GM12878 (cell line): Measurements from ENCODE around the gene NUP62. TPM values are rescaled to one million over a fixed set of nuclear protein-coding genes. Genes with fewer than 3 reads are reported as not detected.

ENCODE experiments used
- ATAC-seq: fragments of 200-7000 bp; cut with Tn5 transposase; 3 replicates; pipeline ENCODE4 v1.9.1; 2020; ENCODE audit warnings: mild to moderate bottlenecking, moderate library complexity
- BruUV-seq: library from RNA; stranded (reverse); fragments of 400-500 nt; replicated peaks from 2 replicates; lab custom pipeline; 2021; lab: Mats Ljungman, UMichigan
- CTCF ChIA-PET: fragments of 300-600 bp; sonication (Branson Sonifier 250); formaldehyde crosslinking; extraction: SDS; loops from one replicate; lab custom pipeline; 2021; ENCODE audit warnings: inconsistent platforms; lab: Yijun Ruan, JAX
- POLR2A ChIA-PET: fragments of 350-600 bp; formaldehyde crosslinking; extraction: SDS; loops from one replicate; lab custom pipeline; 2021; ENCODE audit warnings: inconsistent platforms; lab: Charles Lee
- RAD21 ChIA-PET: fragments of 300-600 bp; sonication (Branson Sonifier 250); formaldehyde crosslinking; loops from one replicate; lab custom pipeline; 2023; ENCODE audit warnings: antibody characterized with exemption; ENCODE audit not compliant: unreplicated experiment; lab: Charles Lee
- SMC1A ChIA-PET: fragments of 300-600 bp; sonication (Branson Sonifier 250); formaldehyde crosslinking; loops from one replicate; lab custom pipeline; 2023; ENCODE audit not compliant: unreplicated experiment, uncharacterized antibody; lab: Charles Lee
- DNase-seq: peaks from one replicate; pipeline ENCODE4 v3.0.0-alpha.2; 2011; ENCODE audit warnings: low read depth, low spot score
- FAIRE-seq: peaks from 3 replicates; lab custom pipeline; 2011; peaks lifted over from hg19 to GRCh38; lab: Jason Lieb, UNC
- H2AFZ ChIP-seq: 2 replicates; pipeline ENCODE4 v1.6.0; 2011; ENCODE audit warnings: low read depth, low read length, control low read depth; ENCODE audit not compliant: control insufficient read depth
- H3K27ac ChIP-seq: 2 replicates; pipeline ENCODE4 v1.5.1; 2011; ENCODE audit warnings: control low read depth; ENCODE audit not compliant: control insufficient read depth, insufficient read depth
- H3K27me3 ChIP-seq, 2 experiments: replicated peaks in 1 of 2; 2 replicates each; pipeline versions ENCODE4 v1.6.0 to v1.6.1; 2011; ENCODE audit warnings: low read length in 1 of 2; ENCODE audit not compliant: control insufficient read depth in 2 of 2, insufficient read depth in 2 of 2
- H3K36me3 ChIP-seq, 2 experiments: 2 replicates each; pipeline ENCODE4 v1.5.1; 2011; ENCODE audit warnings: low read length in 1 of 2; ENCODE audit not compliant: control insufficient read depth in 2 of 2, insufficient read depth in 2 of 2
- H3K4me1 ChIP-seq: 2 replicates; pipeline ENCODE4 v1.6.1; 2011; ENCODE audit warnings: mild to moderate bottlenecking, low read length, moderate library complexity, mixed read lengths; ENCODE audit not compliant: control insufficient read depth, insufficient read depth
- H3K4me2 ChIP-seq: 2 replicates; pipeline ENCODE4 v1.6.0; 2011; ENCODE audit warnings: control low read depth; ENCODE audit not compliant: control insufficient read depth, insufficient read depth
- H3K4me3 ChIP-seq: fragments of 200-600 bp; sonication (generic); 2 replicates; pipeline ENCODE4 v1.5.1; 2016
- H3K79me2 ChIP-seq: 2 replicates; pipeline ENCODE4 v1.6.0; 2011; ENCODE audit warnings: low read length; ENCODE audit not compliant: control insufficient read depth, insufficient read depth
- H3K9ac ChIP-seq: 2 replicates; pipeline ENCODE4 v1.8.0; 2011; ENCODE audit warnings: low read length, control low read depth, mixed read lengths; ENCODE audit not compliant: control insufficient read depth, insufficient read depth
- H3K9me3 ChIP-seq: replicated peaks from 3 replicates; pipeline ENCODE4 v1.5.1; 2011; ENCODE audit warnings: mild to moderate bottlenecking, low read length; ENCODE audit not compliant: control insufficient read depth, insufficient read depth
- H4K20me1 ChIP-seq: 2 replicates; pipeline ENCODE4 v1.6.0; 2011; ENCODE audit not compliant: control insufficient read depth, insufficient read depth
- BHLHE40 ChIP-seq, 2 experiments: fragments of 450-650 bp in 1 of 2; IDR thresholded peaks; 2 replicates each; pipeline ENCODE4 v1.6.1; 2011 to 2017; ENCODE audit warnings: low read depth in 2 of 2, borderline replicate concordance in 1 of 2, improper control_type of control experiment in 1 of 2, low read length in 1 of 2, mild to moderate bottlenecking in 1 of 2
- EP300 ChIP-seq, 2 experiments: fragments of 150-350 bp in 1 of 2; IDR thresholded peaks; 2 replicates each; pipeline ENCODE4 v1.6.1; 2011 to 2012; ENCODE audit warnings: low read depth in 2 of 2, low read length in 2 of 2, borderline replicate concordance in 1 of 2, improper control_type of control experiment in 1 of 2, inconsistent platforms in 1 of 2; ENCODE audit not compliant: control insufficient read depth in 1 of 2
- IKZF1 ChIP-seq: fragments of 450-650 bp; conservative IDR thresholded peaks from 2 replicates; pipeline ENCODE4 v1.6.1; 2017; ENCODE audit warnings: antibody characterized with exemption, mild to moderate bottlenecking
- MEF2B ChIP-seq: fragments of 450-650 bp; IDR thresholded peaks from 2 replicates; pipeline ENCODE4 v1.6.1; 2018; ENCODE audit warnings: mild to moderate bottlenecking, moderate library complexity; ENCODE audit not compliant: partially characterized antibody, poor library complexity, severe bottlenecking
- MTA3 ChIP-seq: IDR thresholded peaks from 2 replicates; pipeline ENCODE4 v1.6.1; 2012; ENCODE audit warnings: low read length, inconsistent platforms, borderline replicate concordance
- NBN ChIP-seq: fragments of 450-650 bp; IDR thresholded peaks from 2 replicates; pipeline ENCODE4 v1.6.1; 2016
- POLR2AphosphoS5 ChIP-seq: IDR thresholded peaks from 2 replicates; pipeline ENCODE4 v1.6.1; 2011; ENCODE audit warnings: mild to moderate bottlenecking, low read length, inconsistent platforms
- POU2F2 ChIP-seq: IDR thresholded peaks from 3 replicates; pipeline ENCODE4 v1.6.1; 2011; ENCODE audit warnings: low read depth, mild to moderate bottlenecking, low read length, borderline replicate concordance
- SP1 ChIP-seq: IDR thresholded peaks from one replicate; pipeline ENCODE4 v1.6.1; 2011; ENCODE audit warnings: low read depth, low read length
- TCF12 ChIP-seq: IDR thresholded peaks from 2 replicates; pipeline ENCODE4 v1.6.1; 2011; ENCODE audit warnings: low read depth, mild to moderate bottlenecking, low read length
- ZNF384 ChIP-seq: IDR thresholded peaks from 2 replicates; pipeline ENCODE4 v1.6.1; 2012; ENCODE audit warnings: low read depth, mild to moderate bottlenecking, low read length, improper control_type of control experiment, borderline replicate concordance
- WGBS: methylation state at CpG from one replicate; pipeline ENCODE4 v1.1.6; 2016; ENCODE audit warnings: low lambda C conversion rate; ENCODE audit not compliant: insufficient replicate concordance, insufficient coverage; ENCODE audit errors: missing lambda C conversion rate; 5-methylcytosine and 5-hydroxymethylcytosine counted together
- in situ Hi-C: fragments of 300-500 bp; cut with MboI; formaldehyde crosslinking; loops from 9 replicates; pipeline ENCODE4 v1.14.3; 2018; ENCODE audit warnings: mixed read lengths
- intact Hi-C: fragments of 100-400 bp; cut with micrococcal nuclease; formaldehyde crosslinking; loops from one replicate; pipeline ENCODE4 v1.14.2; 2022; ENCODE audit not compliant: unreplicated experiment
- polyA plus RNA-seq, 11 experiments: library from polyadenylated mRNA; depleted of rRNA in 4 of 11; unstranded in 6 of 11; stranded (reverse) in 5 of 11; fragments of >200 nt; fragmentation: Nextera tagmentation in 4 of 11; fragmentation: Illumina TruSeq in 1 of 11; extraction: Ambion mirVana in 4 of 11; extraction: Trizol in 1 of 11; gene quantifications; 1 replicate in 1 of 11; 2 replicates in 10 of 11; pipeline versions ENCODE4 v1.2.1 to v1.2.3, GENCODE V29; 2011 to 2016; ENCODE audit warnings: inconsistent platforms in 2 of 11, missing spikeins in 2 of 11, low read depth in 1 of 11
- total RNA-seq, 4 experiments: library from RNA; depleted of rRNA in 3 of 4; stranded (reverse); fragments of >200 nt in 3 of 4; fragmentation: Illumina TruSeq in 1 of 4; extraction: Trizol in 1 of 4; gene quantifications; 2 replicates each; pipeline versions ENCODE4 v1.2.1 to v1.2.3, GENCODE V29; 2013 to 2021
- TF ChIP-seq, protein P1 (sequence below): fragments of 450-650 bp; IDR thresholded peaks from 2 replicates; pipeline ENCODE4 v1.6.1; 2017; ENCODE audit warnings: low read depth, mild to moderate bottlenecking, moderate library complexity
- TF ChIP-seq, protein P2 (sequence below): fragments of 450-650 bp; IDR thresholded peaks from 2 replicates; pipeline ENCODE4 v1.6.1; 2016; ENCODE audit warnings: mild to moderate bottlenecking
- TF ChIP-seq, protein P3 (sequence below): fragments of 450-650 bp; conservative IDR thresholded peaks from 2 replicates; pipeline ENCODE4 v1.6.1; 2017; ENCODE audit warnings: mild to moderate bottlenecking, moderate library complexity

The NUP62 gene
- total and polyA plus RNA-seq, 10 of the 15 experiments (the other 5 are each of a cell fraction or from before 2014, with no cell fraction given): 19.5 to 110 (median 66.9) TPM

DNA sequence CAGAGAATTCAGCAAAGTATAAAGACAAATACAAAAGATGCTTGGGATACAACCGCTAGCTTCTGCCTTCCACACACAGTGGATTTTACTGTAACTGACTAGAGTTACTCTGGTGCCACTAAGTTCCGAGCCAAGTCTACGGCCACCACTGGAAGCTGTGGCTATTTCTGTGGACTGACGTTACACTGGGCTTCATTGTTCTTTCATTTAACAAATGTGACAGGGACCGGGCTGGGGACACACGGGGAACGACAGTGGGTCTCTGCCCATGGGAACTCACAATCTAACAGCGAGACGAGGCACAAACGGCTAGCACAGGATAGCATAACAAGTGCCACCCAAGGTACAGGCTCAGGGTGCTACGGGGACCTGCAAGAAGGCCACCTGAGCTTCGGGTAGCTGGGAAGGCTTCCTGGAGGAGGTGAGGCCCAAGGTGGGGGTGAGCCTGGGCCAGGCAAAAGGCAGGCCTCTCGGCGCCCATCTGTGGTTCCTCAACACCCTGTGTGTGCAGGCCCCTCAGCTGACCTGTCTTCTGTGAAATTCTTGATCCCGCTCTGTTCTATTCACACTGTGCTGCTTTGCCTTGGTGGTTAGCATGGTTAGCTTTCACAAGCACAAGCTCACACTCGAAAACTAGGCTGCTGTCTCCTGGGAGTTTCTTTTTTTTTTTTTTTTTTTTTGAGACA is 22.3 kb downstream of the NUP62 start:
- SMC1A ChIA-PET: interaction anchor here (0.7 to 8.8 kb wide), 6 partner anchors 9 to 30 kb away, joined by 3 to 110 read pairs (median 4); partner anchors contain the start of genes AKT1S1, ATF5, IL4I1 and TBC1D17
- H4K20me1 ChIP-seq: peaks cover 3% of the 10 kb centered on the region; the same call in 1 of the 2 replicates
- TSS peak; percentile 72 for BruUV-seq
- TF ChIP-seq MEF2B (peak; percentile 93), POLR2AphosphoS5 (no peak; the same call in 1 of the 2 replicates), ZNF384 (peak; percentile 90), NBN (peak; percentile 80; the same call in 1 of the 2 replicates), IKZF1 (peak; percentile 17; the same call in 1 of the 2 replicates), EP300 (IDR thresholded peaks at IDR 0.05; ENCODE audit: borderline replicate concordance in 1 of 2, control insufficient read depth in 1 of 2, low read depth in 2 of 2, low read length in 2 of 2) (0 out of 4 replicates have a peak, but pooled peaks of 1 of the 2 experiments have one; percentile 23), SP1 (no peak), BHLHE40 (IDR thresholded peaks at IDR 0.05; ENCODE audit: borderline replicate concordance in 1 of 2, low read depth in 2 of 2, low read length in 1 of 2) (peak; percentile 40 to 52; a peak in 2 of 4 replicates), MTA3 (0 out of 2 replicates have a peak, but pooled peaks have one; percentile 30), TCF12 (peak; percentile 32; the same call in 1 of the 2 replicates), POU2F2 (peak; percentile 36; the same call in 1 of the 3 replicates)
- TF ChIP-seq, protein P1, sequence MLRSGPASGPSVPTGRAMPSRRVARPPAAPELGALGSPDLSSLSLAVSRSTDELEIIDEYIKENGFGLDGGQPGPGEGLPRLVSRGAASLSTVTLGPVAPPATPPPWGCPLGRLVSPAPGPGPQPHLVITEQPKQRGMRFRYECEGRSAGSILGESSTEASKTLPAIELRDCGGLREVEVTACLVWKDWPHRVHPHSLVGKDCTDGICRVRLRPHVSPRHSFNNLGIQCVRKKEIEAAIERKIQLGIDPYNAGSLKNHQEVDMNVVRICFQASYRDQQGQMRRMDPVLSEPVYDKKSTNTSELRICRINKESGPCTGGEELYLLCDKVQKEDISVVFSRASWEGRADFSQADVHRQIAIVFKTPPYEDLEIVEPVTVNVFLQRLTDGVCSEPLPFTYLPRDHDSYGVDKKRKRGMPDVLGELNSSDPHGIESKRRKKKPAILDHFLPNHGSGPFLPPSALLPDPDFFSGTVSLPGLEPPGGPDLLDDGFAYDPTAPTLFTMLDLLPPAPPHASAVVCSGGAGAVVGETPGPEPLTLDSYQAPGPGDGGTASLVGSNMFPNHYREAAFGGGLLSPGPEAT: peak; percentile 58
- TF ChIP-seq, protein P2, sequence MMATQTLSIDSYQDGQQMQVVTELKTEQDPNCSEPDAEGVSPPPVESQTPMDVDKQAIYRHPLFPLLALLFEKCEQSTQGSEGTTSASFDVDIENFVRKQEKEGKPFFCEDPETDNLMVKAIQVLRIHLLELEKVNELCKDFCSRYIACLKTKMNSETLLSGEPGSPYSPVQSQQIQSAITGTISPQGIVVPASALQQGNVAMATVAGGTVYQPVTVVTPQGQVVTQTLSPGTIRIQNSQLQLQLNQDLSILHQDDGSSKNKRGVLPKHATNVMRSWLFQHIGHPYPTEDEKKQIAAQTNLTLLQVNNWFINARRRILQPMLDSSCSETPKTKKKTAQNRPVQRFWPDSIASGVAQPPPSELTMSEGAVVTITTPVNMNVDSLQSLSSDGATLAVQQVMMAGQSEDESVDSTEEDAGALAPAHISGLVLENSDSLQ: no peak
- TF ChIP-seq, protein P3, sequence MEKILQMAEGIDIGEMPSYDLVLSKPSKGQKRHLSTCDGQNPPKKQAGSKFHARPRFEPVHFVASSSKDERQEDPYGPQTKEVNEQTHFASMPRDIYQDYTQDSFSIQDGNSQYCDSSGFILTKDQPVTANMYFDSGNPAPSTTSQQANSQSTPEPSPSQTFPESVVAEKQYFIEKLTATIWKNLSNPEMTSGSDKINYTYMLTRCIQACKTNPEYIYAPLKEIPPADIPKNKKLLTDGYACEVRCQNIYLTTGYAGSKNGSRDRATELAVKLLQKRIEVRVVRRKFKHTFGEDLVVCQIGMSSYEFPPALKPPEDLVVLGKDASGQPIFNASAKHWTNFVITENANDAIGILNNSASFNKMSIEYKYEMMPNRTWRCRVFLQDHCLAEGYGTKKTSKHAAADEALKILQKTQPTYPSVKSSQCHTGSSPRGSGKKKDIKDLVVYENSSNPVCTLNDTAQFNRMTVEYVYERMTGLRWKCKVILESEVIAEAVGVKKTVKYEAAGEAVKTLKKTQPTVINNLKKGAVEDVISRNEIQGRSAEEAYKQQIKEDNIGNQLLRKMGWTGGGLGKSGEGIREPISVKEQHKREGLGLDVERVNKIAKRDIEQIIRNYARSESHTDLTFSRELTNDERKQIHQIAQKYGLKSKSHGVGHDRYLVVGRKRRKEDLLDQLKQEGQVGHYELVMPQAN: no peak

More for the DNA sequence above, 22.3 kb downstream of the NUP62 start:
- peaks cover 13 to 26% of the 10 kb centered on the region in 2 experiments for H3K36me3 ChIP-seq
- CTCF ChIA-PET: interaction anchor here (0.6 to 9.0 kb wide), 5 partner anchors 8 to 1535 kb away, joined by 3 to 71 read pairs (median 3); partner anchors contain the start of genes ATF5 and IL4I1
- H3K79me2 ChIP-seq: peaks cover 43% of the 10 kb centered on the region
- peak overlapping the region; percentile 33; the same call in 1 of the 2 replicates for H3K9ac ChIP-seq
- 13% methylated on average over 16 of the region's 16 CpGs for WGBS
- no peaks in the 10 kb centered on the region for H3K27me3 ChIP-seq
- no peaks in the 10 kb centered on the region; the same call in 2 of the 3 replicates for H3K9me3 ChIP-seq
- FAIRE-seq (no peak), ATAC-seq (peak; percentile 63), DNase-seq (peak; percentile 85)
- no peak overlapping the region for H2AFZ ChIP-seq
- H3K27ac ChIP-seq: peak overlapping the region; percentile 81
- intact Hi-C loops (loop anchor here (1.0 kb wide), 1 partner anchor 10 kb away; no protein-coding TSS in a partner anchor), in situ Hi-C loops (no loop called here)
- RAD21 ChIA-PET: interaction anchor here (0.8 to 3.1 kb wide), 8 partner anchors 10 to 38 kb away, joined by 3 to 34 read pairs (median 4); partner anchors contain the start of genes ATF5, IL4I1 and NUP62
- H3K4me1 ChIP-seq: peaks cover 72% of the 10 kb centered on the region
- POLR2A ChIA-PET: interaction anchor here (0.6 to 4.1 kb wide), 17 partner anchors 8 to 272 kb away, joined by 3 to 47 read pairs (median 4); partner anchors contain the start of genes ATF5, IL4I1 and PNKP
- H3K4me3 ChIP-seq: no peak overlapping the region; the same call in 1 of the 2 replicates
- peak overlapping the region; percentile 12; the same call in 1 of the 2 replicates for H3K4me2 ChIP-seq
